H1 (cell line): ENCODE results near the gene C2CD3. TPM values are rescaled to one million over a fixed set of nuclear protein-coding genes. Genes with fewer than 3 reads are reported as not detected.

Experiments
- CTCF ChIA-PET: fragments of 300-600 bp; sonication (Branson Sonifier 250); formaldehyde crosslinking; loops from one replicate; lab custom pipeline; 2021; ENCODE audit not compliant: partially characterized antibody; lab: Charles Lee
- POLR2A ChIA-PET: fragments of 300-600 bp; sonication (Branson Sonifier 250); formaldehyde crosslinking; loops from one replicate; lab custom pipeline; 2021; ENCODE audit warnings: inconsistent platforms; ENCODE audit not compliant: partially characterized antibody; lab: Charles Lee
- DNase-seq, 2 experiments: peaks; one replicate each; pipeline versions ENCODE4 v3.0.0 to v3.0.0-alpha.2; 2010 to 2022; ENCODE audit warnings: low spot score in 2 of 2, low read depth in 1 of 2, mixed read lengths in 1 of 2
- FAIRE-seq: peaks from 2 replicates; lab custom pipeline; 2011; peaks lifted over from hg19 to GRCh38; lab: Jason Lieb, UNC
- H2AFZ ChIP-seq: 2 replicates; pipeline ENCODE4 v1.8.1; 2012; ENCODE audit warnings: low read length, inconsistent platforms
- H2AK5ac ChIP-seq: 2 replicates; pipeline ENCODE4 v1.6.1; 2013; ENCODE audit warnings: low read depth, low read length
- H2BK120ac ChIP-seq: replicated peaks from 2 replicates; pipeline ENCODE3; 2013; ENCODE audit warnings: low read depth, low read length, inconsistent platforms
- H2BK12ac ChIP-seq: 2 replicates; pipeline ENCODE4 v1.6.1; 2013; ENCODE audit warnings: low read depth, low read length
- H2BK15ac ChIP-seq: 2 replicates; pipeline ENCODE4 v1.6.1; 2013; ENCODE audit warnings: low read length
- H2BK20ac ChIP-seq: 2 replicates; pipeline ENCODE4 v1.6.1; 2013; ENCODE audit warnings: low read length
- H2BK5ac ChIP-seq: 2 replicates; pipeline ENCODE4 v1.6.1; 2013; ENCODE audit warnings: low read depth, low read length
- H3K14ac ChIP-seq: 2 replicates; pipeline ENCODE4 v1.6.1; 2013; ENCODE audit warnings: inconsistent platforms; ENCODE audit not compliant: insufficient read length
- H3K18ac ChIP-seq: 2 replicates; pipeline ENCODE4 v1.6.1; 2013; ENCODE audit warnings: low read length; ENCODE audit errors: extremely low read depth
- H3K23ac ChIP-seq: 2 replicates; pipeline ENCODE4 v1.6.1; 2013; ENCODE audit warnings: inconsistent platforms; ENCODE audit not compliant: insufficient read length
- H3K23me2 ChIP-seq: 2 replicates; pipeline ENCODE4 v1.6.1; 2013; ENCODE audit warnings: low read depth, low read length
- H3K27ac ChIP-seq: 2 replicates; pipeline ENCODE4 v1.6.1; 2011; ENCODE audit warnings: low read depth, low read length, inconsistent platforms
- H3K27me3 ChIP-seq, 4 experiments: replicated peaks in 1 of 4; 1 replicate in 1 of 4; 2 replicates in 3 of 4; pipeline versions ENCODE4 v1.6.1 to v1.8.1; 2011 to 2013; ENCODE audit warnings: low read length in 3 of 4, mild to moderate bottlenecking in 3 of 4, inconsistent platforms in 2 of 4, mixed read lengths in 2 of 4, moderate library complexity in 1 of 4; ENCODE audit not compliant: control insufficient read depth in 3 of 4, insufficient read depth in 3 of 4; ENCODE audit errors: extremely low read depth in 1 of 4
- H3K36me3 ChIP-seq, 4 experiments: 2 replicates each; pipeline versions ENCODE4 v1.6.1 to v1.8.1; 2011 to 2013; ENCODE audit warnings: mild to moderate bottlenecking in 4 of 4, low read length in 3 of 4, moderate library complexity in 2 of 4, control low read depth in 1 of 4, inconsistent platforms in 1 of 4; ENCODE audit not compliant: insufficient read depth in 4 of 4, control insufficient read depth in 2 of 4
- H3K4ac ChIP-seq: replicated peaks from 2 replicates; pipeline ENCODE3; 2013; ENCODE audit warnings: low read length, low read depth, mixed read lengths, inconsistent platforms; ENCODE audit not compliant: insufficient read length
- H3K4me1 ChIP-seq, 4 experiments: replicated peaks in 1 of 4; 1 replicate in 1 of 4; 2 replicates in 3 of 4; pipeline versions ENCODE4 v1.6.1 to v1.8.1; 2011 to 2013; ENCODE audit warnings: low read length in 3 of 4, inconsistent platforms in 2 of 4, mixed read lengths in 1 of 4; ENCODE audit not compliant: insufficient read depth in 4 of 4, control insufficient read depth in 3 of 4
- H3K4me2 ChIP-seq, 2 experiments: 2 replicates each; pipeline versions ENCODE4 v1.6.1 to v1.8.1; 2011 to 2013; ENCODE audit warnings: low read depth in 2 of 2, low read length in 2 of 2, control low read depth in 1 of 2, inconsistent platforms in 1 of 2, mild to moderate bottlenecking in 1 of 2; ENCODE audit not compliant: insufficient read depth in 1 of 2
- H3K4me3 ChIP-seq, 4 experiments: fragments of 200-600, 300-600 bp in 1 of 4; sonication (generic), shearing (Covaris generic), sonication (Bioruptor Twin) in 1 of 4; 2 replicates each; pipeline versions ENCODE4 v1.5.1 to v1.8.1; 2011 to 2016; ENCODE audit warnings: low read length in 4 of 4, low read depth in 3 of 4, control low read depth in 2 of 4, inconsistent platforms in 2 of 4, mild to moderate bottlenecking in 2 of 4, mixed read lengths in 1 of 4, moderate library complexity in 1 of 4; ENCODE audit not compliant: insufficient read depth in 2 of 4; ENCODE audit errors: extremely low read depth in 1 of 4
- H3K56ac ChIP-seq: replicated peaks from 2 replicates; pipeline ENCODE3; 2013; ENCODE audit warnings: low read depth, mild to moderate bottlenecking, mixed read lengths, low read length, inconsistent platforms; ENCODE audit not compliant: insufficient read length
- H3K79me1 ChIP-seq: 2 replicates; pipeline ENCODE4 v1.6.1; 2013; ENCODE audit warnings: low read depth, low read length, control low read depth
- H3K79me2 ChIP-seq, 2 experiments: 2 replicates each; pipeline versions ENCODE4 v1.6.1 to v1.8.1; 2012 to 2013; ENCODE audit warnings: low read length in 2 of 2, mild to moderate bottlenecking in 2 of 2, inconsistent platforms in 1 of 2; ENCODE audit not compliant: insufficient read depth in 2 of 2, control insufficient read depth in 1 of 2
- H3K9ac ChIP-seq, 4 experiments: replicated peaks in 1 of 4; 1 replicate in 1 of 4; 2 replicates in 3 of 4; pipeline versions ENCODE4 v1.6.1 to v1.8.1; 2011 to 2013; ENCODE audit warnings: low read depth in 3 of 4, low read length in 3 of 4, control low read depth in 2 of 4, mild to moderate bottlenecking in 2 of 4, moderate library complexity in 2 of 4, inconsistent platforms in 1 of 4; ENCODE audit errors: extremely low read depth in 1 of 4
- H3K9me3 ChIP-seq, 2 experiments: 2 replicates each; pipeline versions ENCODE4 v1.6.1 to v1.8.1; 2012 to 2013; ENCODE audit warnings: mild to moderate bottlenecking in 2 of 2, moderate library complexity in 2 of 2, control low read depth in 1 of 2, inconsistent platforms in 1 of 2, low read depth in 1 of 2, low read length in 1 of 2, mixed read lengths in 1 of 2; ENCODE audit not compliant: insufficient read depth in 2 of 2
- H4K20me1 ChIP-seq, 2 experiments: replicated peaks in 1 of 2; 2 replicates each; pipeline versions ENCODE3 to v1.8.1; 2011 to 2013; ENCODE audit warnings: inconsistent platforms in 2 of 2, low read length in 2 of 2, mild to moderate bottlenecking in 1 of 2; ENCODE audit not compliant: insufficient read depth in 2 of 2, control insufficient read depth in 1 of 2
- H4K5ac ChIP-seq: 2 replicates; pipeline ENCODE4 v1.6.1; 2013; ENCODE audit warnings: low read length, low read depth, mixed read lengths, inconsistent platforms; ENCODE audit not compliant: insufficient read length
- H4K8ac ChIP-seq: 2 replicates; pipeline ENCODE4 v1.8.0; 2013; ENCODE audit warnings: mild to moderate bottlenecking, moderate library complexity, low read length, inconsistent platforms; ENCODE audit not compliant: insufficient read depth; ENCODE audit errors: extremely low read depth
- H4K91ac ChIP-seq: replicated peaks from 2 replicates; pipeline ENCODE3; 2013; ENCODE audit warnings: low read length, mixed read lengths, inconsistent platforms; ENCODE audit not compliant: insufficient read length
- CBX8 ChIP-seq: fragments of 300-800, 300-1000 bp; sonication (generic); IDR thresholded peaks from 2 replicates; pipeline ENCODE4 v1.7.1; 2016; ENCODE audit warnings: low read depth, low read length, borderline replicate concordance
- CHD1 ChIP-seq: IDR thresholded peaks from 2 replicates; pipeline ENCODE4 v1.6.1; 2012; ENCODE audit warnings: low read depth, low read length, improper control_type of control experiment
- EZH2 ChIP-seq: fragments of 200-600 bp; sonication (generic); IDR thresholded peaks from 2 replicates; pipeline ENCODE4 v1.7.1; 2012; ENCODE audit warnings: low read depth, mild to moderate bottlenecking, moderate library complexity, low read length, inconsistent platforms; ENCODE audit not compliant: severe bottlenecking
- KDM5A ChIP-seq: fragments of 200-600 bp; IDR thresholded peaks from 2 replicates; pipeline ENCODE4 v1.7.1; 2012; ENCODE audit warnings: mild to moderate bottlenecking, low read length, inconsistent platforms, mixed read lengths
- RFX5 ChIP-seq: IDR thresholded peaks from 2 replicates; pipeline ENCODE4 v1.6.1; 2011; ENCODE audit warnings: low read depth, low read length, improper control_type of control experiment, borderline replicate concordance
- WGBS, 2 experiments: shearing (Covaris generic) in 1 of 2; methylation state at CpG; one replicate each; pipeline versions ENCODE4 v1.1.6 to v1.1.7; 2013 to 2015; ENCODE audit warnings: low lambda C conversion rate in 2 of 2, mixed read lengths in 2 of 2, inconsistent platforms in 1 of 2, low coverage in 1 of 2, missing lambda C conversion rate in 1 of 2; ENCODE audit not compliant: insufficient replicate concordance in 2 of 2, insufficient coverage in 1 of 2, insufficient read length in 1 of 2; ENCODE audit errors: extremely low coverage in 1 of 2, missing lambda C conversion rate in 1 of 2; 5-methylcytosine and 5-hydroxymethylcytosine counted together
- polyA plus RNA-seq, 7 experiments: library from polyadenylated mRNA; depleted of rRNA in 3 of 7; stranded (reverse) in 5 of 7; unstranded in 2 of 7; fragments of >200 nt in 5 of 7; fragments of 200-250 nt in 2 of 7; gene quantifications; 1 replicate in 5 of 7; 2 replicates in 1 of 7; 4 replicates in 1 of 7; pipeline versions ENCODE4 v1.2.1 to v1.2.3, GENCODE V29; 2011 to 2013; ENCODE audit warnings: missing spikeins in 2 of 7, mixed read lengths in 2 of 7
- total RNA-seq: library from RNA; stranded (reverse); fragmentation: NEBNext Ultra II Directional; extraction: Animal tissue kit (Norgen Biotek cat#: 25700); gene quantifications from 2 replicates; pipeline ENCODE4 v1.2.1, GENCODE V29; 2021

C2CD3 gene
- total and polyA plus RNA-seq, 2 of the 8 experiments (the other 6 are each of a cell fraction or from before 2014, with no cell fraction given) = 11.0 to 29.1 TPM

- no peaks in the 10 kb centered on the region for H4K20me1 ChIP-seq
- H3K36me3 ChIP-seq = no peaks in the 10 kb centered on the region; a peak in 2 of 8 replicates
- H3K27ac ChIP-seq = no peak overlapping the region
- H3K18ac ChIP-seq = no peak overlapping the region
- DNase-seq = no peak
- no peak overlapping the region for H4K5ac ChIP-seq
- H2AK5ac ChIP-seq = no peak overlapping the region
- no peak overlapping the region for H2BK12ac ChIP-seq
- CTCF ChIA-PET = interaction anchor here (1.5 to 2.0 kb wide), 3 partner anchors 10 to 40 kb away, joined by 3 to 5 read pairs (median 4); no protein-coding TSS in a partner anchor
- H4K91ac ChIP-seq = no peak overlapping the region
- H4K8ac ChIP-seq = no peak overlapping the region
- H3K79me1 ChIP-seq = no peaks in the 10 kb centered on the region
- H3K27me3 ChIP-seq = no peaks in the 10 kb centered on the region
- no peak overlapping the region for H3K23ac ChIP-seq
- H2BK20ac ChIP-seq = no peak overlapping the region
- 85 to 100% methylated on average over 1 to 6 of the region's 6 CpGs for WGBS, 2 experiments
- no peaks in the 10 kb centered on the region for H3K9me3 ChIP-seq
- no peaks in the 10 kb centered on the region for H3K23me2 ChIP-seq
- no peak overlapping the region for H3K56ac ChIP-seq
- no peak overlapping the region for H3K9ac ChIP-seq
- no peak for TF ChIP-seq CHD1
- no peak for TF ChIP-seq KDM5A
- no peak for TF ChIP-seq CBX8
- no peak for TF ChIP-seq EZH2
- no peak for TF ChIP-seq RFX5
- TF ChIP-seq, all 59 proteins: peak for 0
- no peaks in the 10 kb centered on the region; a peak in 1 of 7 replicates for H3K4me1 ChIP-seq
- H3K4me2 ChIP-seq = no peak overlapping the region
- POLR2A ChIA-PET = no interaction called here
- no peaks in the 10 kb centered on the region for H3K79me2 ChIP-seq
- FAIRE-seq = no peak
- H2BK120ac ChIP-seq = no peak overlapping the region
- no peak overlapping the region for H2AFZ ChIP-seq
- no peak overlapping the region for H2BK5ac ChIP-seq
- H2BK15ac ChIP-seq = no peak overlapping the region
- H3K14ac ChIP-seq = no peak overlapping the region
- no peak overlapping the region for H3K4ac ChIP-seq
- H3K4me3 ChIP-seq = no peak overlapping the region
These were observed 166.6 kb downstream of the C2CD3 start for GRCh38 chr11:74004046-74004695.
